SK-N-SH (cell line): ENCODE measurements around the gene POU3F3.

Source experiments
- CTCF ChIP-seq: fragments of 200-600 bp; sonication (generic); IDR thresholded peaks from 2 replicates; pipeline ENCODE4 v1.6.1; 2017; ENCODE audit warnings: antibody characterized with exemption, mild to moderate bottlenecking, moderate library complexity
- IRF3 ChIP-seq: fragments of 150-350 bp; IDR thresholded peaks from 2 replicates; pipeline ENCODE4 v1.6.1; 2016; ENCODE audit warnings: mild to moderate bottlenecking, low read depth, low read length
- MAX ChIP-seq: IDR thresholded peaks from 2 replicates; pipeline ENCODE4 v1.4.0; 2012; ENCODE audit warnings: low read depth
- PBX3 ChIP-seq: IDR thresholded peaks from 2 replicates; pipeline ENCODE4; 2012
- POLR2AphosphoS5 ChIP-seq: IDR thresholded peaks from 2 replicates; pipeline ENCODE4 v1.6.1; 2012; ENCODE audit warnings: low read depth, low read length
- RAD21 ChIP-seq: IDR thresholded peaks from 2 replicates; pipeline ENCODE4 v1.6.1; 2012; ENCODE audit warnings: mild to moderate bottlenecking, low read length

GRCh38 chr2:104859766-104860450 is 6.0 kb downstream of the POU3F3 start:
- no peak for TF ChIP-seq CTCF
- TF ChIP-seq RAD21 = no peak
- no peak for TF ChIP-seq PBX3
- no peak for TF ChIP-seq POLR2AphosphoS5
- no peak for TF ChIP-seq IRF3
- no peak for TF ChIP-seq MAX
